Measurements from ENCODE around the gene LSS. TPM values are rescaled to one million over a fixed set of nuclear protein-coding genes. Genes with fewer than 3 reads are reported as not detected.

LSS gene
- total RNA-seq, 2 donors from 2014 or later = 38.9 to 68.9 TPM

- intact Hi-C loops (cut with DNase I) = no loop called here
- Histone ChIP-seq H3K36me3 (replicated peaks in 1 of 2; ENCODE audit: insufficient read depth in 1 of 2, low read depth in 2 of 2) (peaks cover 4 to 46% of the 10 kb centered on the region in 2 donors), H3K4me3 (no peak overlapping the region), H3K27ac (no peak overlapping the region), H3K4me1 (no peaks in the 10 kb centered on the region), H3K27me3 (no peaks in the 10 kb centered on the region), H3K9me3 (no peaks in the 10 kb centered on the region)
- 88 to 97% methylated on average over 2 of the region's 2 CpGs for WGBS, 2 donors
- ATAC-seq (no peak), DNase-seq (no peak)
- TF ChIP-seq, protein P1, sequence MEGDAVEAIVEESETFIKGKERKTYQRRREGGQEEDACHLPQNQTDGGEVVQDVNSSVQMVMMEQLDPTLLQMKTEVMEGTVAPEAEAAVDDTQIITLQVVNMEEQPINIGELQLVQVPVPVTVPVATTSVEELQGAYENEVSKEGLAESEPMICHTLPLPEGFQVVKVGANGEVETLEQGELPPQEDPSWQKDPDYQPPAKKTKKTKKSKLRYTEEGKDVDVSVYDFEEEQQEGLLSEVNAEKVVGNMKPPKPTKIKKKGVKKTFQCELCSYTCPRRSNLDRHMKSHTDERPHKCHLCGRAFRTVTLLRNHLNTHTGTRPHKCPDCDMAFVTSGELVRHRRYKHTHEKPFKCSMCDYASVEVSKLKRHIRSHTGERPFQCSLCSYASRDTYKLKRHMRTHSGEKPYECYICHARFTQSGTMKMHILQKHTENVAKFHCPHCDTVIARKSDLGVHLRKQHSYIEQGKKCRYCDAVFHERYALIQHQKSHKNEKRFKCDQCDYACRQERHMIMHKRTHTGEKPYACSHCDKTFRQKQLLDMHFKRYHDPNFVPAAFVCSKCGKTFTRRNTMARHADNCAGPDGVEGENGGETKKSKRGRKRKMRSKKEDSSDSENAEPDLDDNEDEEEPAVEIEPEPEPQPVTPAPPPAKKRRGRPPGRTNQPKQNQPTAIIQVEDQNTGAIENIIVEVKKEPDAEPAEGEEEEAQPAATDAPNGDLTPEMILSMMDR (IDR thresholded peaks at IDR 0.05) = no peak
- TF ChIP-seq POLR2A (IDR thresholded peaks at IDR 0.05) = no peak
These were observed 20.3 kb upstream of the LSS start for GRCh38 chr21:46248827-46249226.

DNA sequence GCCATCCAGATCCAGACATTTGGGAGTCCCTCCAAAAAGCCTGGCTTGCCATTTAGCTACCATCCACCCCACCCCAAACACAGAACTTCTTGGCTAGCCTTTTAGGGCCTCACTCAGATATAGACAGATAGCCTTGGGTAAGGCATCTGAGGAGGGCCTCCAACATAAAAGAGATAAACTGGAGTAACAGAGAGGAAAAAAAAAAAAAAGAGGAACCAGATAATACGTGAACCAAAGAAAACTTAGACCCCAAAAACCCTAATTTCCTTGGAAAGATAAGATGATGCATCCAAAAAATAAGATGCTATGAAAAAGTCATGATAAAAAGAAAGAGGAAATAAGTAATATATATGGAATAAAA, 19.8 kb upstream of the LSS start:
- 85 to 90% methylated on average over 1 of the region's 1 CpG for WGBS, 2 donors
- no peaks in the 10 kb centered on the region for H3K27me3 ChIP-seq
- no peak for TF ChIP-seq POLR2A (IDR thresholded peaks at IDR 0.05)
- TF ChIP-seq, protein P1 (IDR thresholded peaks at IDR 0.05) = no peak
- H3K27ac ChIP-seq = no peak overlapping the region
- H3K4me1 ChIP-seq = no peaks in the 10 kb centered on the region
- intact Hi-C loops (cut with DNase I) = no loop called here
- DNase-seq (no peak), ATAC-seq (no peak)
- H3K4me3 ChIP-seq = no peak overlapping the region
- H3K9me3 ChIP-seq = no peaks in the 10 kb centered on the region
- H3K36me3 ChIP-seq (replicated peaks in 1 of 2; ENCODE audit: insufficient read depth in 1 of 2, low read depth in 2 of 2) = peaks cover 4 to 46% of the 10 kb centered on the region in 2 donors

DNA sequence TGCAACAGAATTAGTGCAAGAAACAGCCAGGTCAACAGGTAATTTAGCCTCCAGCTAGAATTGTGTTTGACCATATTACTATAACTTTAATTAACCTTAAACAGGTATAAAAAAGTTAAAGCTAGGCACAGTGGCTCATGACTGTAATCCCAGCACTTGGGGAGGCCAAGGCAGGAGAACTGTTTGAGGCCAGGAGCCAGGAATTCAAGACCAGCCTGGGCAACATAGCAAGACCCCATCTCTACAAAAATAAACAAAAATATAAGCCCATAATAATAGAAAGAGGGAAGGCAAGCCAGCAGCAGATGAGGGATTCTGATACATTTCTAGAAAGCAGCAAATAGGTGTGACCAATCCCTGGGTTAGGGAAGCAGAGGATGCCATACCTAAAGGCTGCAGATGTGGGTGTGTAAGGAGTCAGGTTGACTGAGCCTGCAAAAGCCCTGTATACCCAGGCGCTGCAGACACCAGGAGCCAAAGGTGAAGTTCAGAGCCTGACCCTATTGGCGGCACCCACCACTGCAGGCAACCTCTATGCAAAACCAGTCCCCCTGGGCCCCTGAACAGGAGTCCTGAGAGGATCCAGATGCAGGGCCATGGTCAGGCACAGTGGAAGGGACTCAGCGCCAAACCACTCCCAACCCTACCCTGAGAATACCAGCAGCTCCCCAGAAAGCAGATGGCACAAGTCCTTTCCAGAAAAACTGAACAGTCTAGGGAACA, 19.3 kb upstream of the LSS start:
- DNase-seq (no peak), ATAC-seq (no peak)
- intact Hi-C loops (cut with DNase I) = no loop called here
- Histone ChIP-seq H3K36me3 (replicated peaks in 1 of 2; ENCODE audit: insufficient read depth in 1 of 2, low read depth in 2 of 2) (peaks cover 4 to 49% of the 10 kb centered on the region in 2 donors), H3K27ac (no peak overlapping the region), H3K4me3 (no peak overlapping the region), H3K27me3 (no peaks in the 10 kb centered on the region), H3K9me3 (no peaks in the 10 kb centered on the region), H3K4me1 (no peaks in the 10 kb centered on the region)
- TF ChIP-seq, protein P1 (IDR thresholded peaks at IDR 0.05) = no peak
- no peak for TF ChIP-seq POLR2A (IDR thresholded peaks at IDR 0.05)
- WGBS, 2 donors = 97 to 100% methylated on average over 3 of the region's 3 CpGs

- Histone ChIP-seq H3K27ac (no peak overlapping the region), H3K4me1 (no peaks in the 10 kb centered on the region), H3K36me3 (replicated peaks in 1 of 2; ENCODE audit: insufficient read depth in 1 of 2, low read depth in 2 of 2) (peaks cover 4 to 54% of the 10 kb centered on the region in 2 donors), H3K9me3 (no peaks in the 10 kb centered on the region), H3K4me3 (no peak overlapping the region), H3K27me3 (no peaks in the 10 kb centered on the region)
- 75 to 85% methylated on average over 6 of the region's 6 CpGs for WGBS, 2 donors
- no peak for DNase-seq
- ATAC-seq = no peak
- TF ChIP-seq POLR2A (IDR thresholded peaks at IDR 0.05) = no peak
- TF ChIP-seq, protein P1 (IDR thresholded peaks at IDR 0.05) = no peak
- intact Hi-C loops (cut with DNase I) = no loop called here
These were observed 17.8 kb upstream of the LSS start for GRCh38 chr21:46246345-46246744.
